NT2/D1 (cell line): ENCODE measurements around the gene MICAL2.

Source experiments
- SUZ12 ChIP-seq: IDR thresholded peaks from 2 replicates; pipeline ENCODE4 v1.6.1; 2011; ENCODE audit not compliant: insufficient read length, insufficient read depth; ENCODE audit errors: extremely low read depth
- YY1 ChIP-seq: IDR thresholded peaks from 2 replicates; pipeline ENCODE4 v1.6.1; 2011; ENCODE audit not compliant: insufficient read length, insufficient read depth
- ZNF274 ChIP-seq: IDR thresholded peaks from 2 replicates; pipeline ENCODE4 v1.6.1; 2011; ENCODE audit warnings: mild to moderate bottlenecking, low read depth, low read length

DNA sequence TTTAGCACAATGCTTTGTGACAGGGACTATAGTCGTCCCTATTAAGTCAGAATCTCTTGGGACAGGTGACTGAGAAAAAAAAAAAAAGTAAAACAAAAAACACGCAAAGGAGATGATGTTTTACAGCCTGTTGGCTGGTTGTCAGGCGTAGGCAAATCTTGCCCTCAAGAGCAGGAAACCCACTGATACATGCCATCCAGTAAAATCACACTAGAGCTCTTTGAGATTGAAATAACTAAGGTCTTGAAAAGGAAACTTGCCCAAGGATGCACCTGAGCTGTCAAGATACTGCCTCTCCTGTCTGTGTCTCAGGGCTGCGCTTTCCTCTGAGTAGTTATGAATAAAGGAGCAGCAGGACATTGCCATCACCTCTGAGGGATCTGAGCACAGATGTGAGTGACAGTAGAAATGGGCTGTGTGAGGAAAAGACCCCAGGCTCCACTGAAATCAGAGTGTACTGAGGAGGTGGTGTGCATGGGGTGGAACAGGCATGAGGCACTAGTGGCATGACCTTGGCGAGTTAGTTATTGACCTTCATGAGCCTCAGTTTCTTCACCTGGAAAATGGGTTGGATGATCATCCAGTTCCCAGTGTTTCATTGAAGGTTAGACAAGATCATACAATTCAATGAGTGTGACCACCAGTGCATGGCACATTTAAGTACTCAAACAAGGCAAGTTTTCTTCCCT is 23.3 kb downstream of the MICAL2 start:
- TF ChIP-seq ZNF274 (no peak), YY1 (no peak), SUZ12 (no peak)
